HG03175 (cell line): ENCODE measurements around the gene HHAT.

Source experiments
- ATAC-seq: cut with Tn5 transposase; IDR thresholded peaks from one replicate; pipeline ENCODE4 v1.9.1; 2021; ENCODE audit warnings: mild to moderate bottlenecking, moderate library complexity; ENCODE audit not compliant: unreplicated experiment

HHAT gene

DNA sequence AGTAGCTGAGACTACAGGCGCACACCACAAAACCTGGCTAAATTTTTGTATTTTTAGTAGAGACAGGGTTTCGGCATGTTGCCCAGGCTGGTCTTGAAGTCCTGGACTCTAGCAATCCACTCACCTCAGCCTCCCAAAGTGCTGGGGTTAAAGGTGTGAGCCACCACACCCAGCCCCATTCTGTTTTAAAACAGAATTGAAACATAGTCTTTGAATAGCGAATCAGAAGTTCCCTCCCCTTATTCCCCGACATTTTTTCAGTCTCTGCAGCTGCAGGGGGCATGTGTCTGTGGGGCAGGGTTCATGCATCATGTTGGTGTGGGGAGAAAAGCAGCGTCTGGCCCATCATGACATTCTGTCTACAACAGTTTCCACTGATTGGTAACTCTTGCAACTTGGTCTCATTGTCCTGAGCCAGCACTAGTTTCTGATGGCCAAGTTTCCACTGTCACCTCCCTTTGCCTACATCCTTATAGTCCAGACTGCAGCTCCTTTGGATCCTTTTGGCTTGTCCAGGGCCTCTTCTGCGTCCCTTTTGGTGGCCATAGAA, 15.6 kb upstream of the HHAT start:
- ATAC-seq: no peak

DNA sequence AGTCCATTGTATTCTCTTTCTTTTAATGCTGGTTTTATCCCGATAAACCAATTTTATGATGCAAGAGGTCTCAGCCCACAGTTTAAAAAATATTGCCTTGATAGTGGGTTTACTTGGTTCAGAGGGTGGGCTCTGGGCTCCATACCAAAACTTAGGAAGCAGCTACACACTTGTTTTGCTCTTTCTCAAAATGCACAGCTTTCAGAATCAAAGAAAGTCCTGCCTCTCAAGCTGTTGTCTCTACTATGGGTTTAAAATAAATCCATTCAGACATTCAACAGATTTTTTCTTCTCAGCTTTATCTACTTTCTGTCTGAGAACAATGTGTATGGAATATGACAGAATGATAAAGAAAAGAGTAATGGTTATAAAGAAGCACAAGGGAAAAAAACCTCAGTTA, 14.8 kb upstream of the HHAT start:
- ATAC-seq: no peak

DNA sequence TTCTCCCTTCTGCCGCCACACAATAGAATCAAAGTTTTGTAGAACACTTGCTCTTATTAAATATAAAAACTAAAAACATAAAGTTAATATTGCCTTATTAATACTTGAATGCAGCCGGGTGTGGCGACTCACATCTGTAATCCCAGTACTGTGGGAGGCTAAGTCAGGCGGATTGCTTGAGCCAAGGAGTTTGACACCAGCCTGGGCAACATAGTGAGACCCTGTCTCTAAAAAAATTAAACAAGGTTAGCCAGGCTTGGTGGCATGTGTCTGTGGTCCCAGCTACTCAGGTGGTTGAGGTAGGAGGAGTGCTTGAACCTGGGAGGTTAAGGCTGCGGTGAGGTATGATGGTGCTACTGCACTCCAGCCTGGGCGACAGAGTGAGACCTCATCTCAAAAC, 13.2 kb upstream of the HHAT start:
- ATAC-seq: no peak

DNA sequence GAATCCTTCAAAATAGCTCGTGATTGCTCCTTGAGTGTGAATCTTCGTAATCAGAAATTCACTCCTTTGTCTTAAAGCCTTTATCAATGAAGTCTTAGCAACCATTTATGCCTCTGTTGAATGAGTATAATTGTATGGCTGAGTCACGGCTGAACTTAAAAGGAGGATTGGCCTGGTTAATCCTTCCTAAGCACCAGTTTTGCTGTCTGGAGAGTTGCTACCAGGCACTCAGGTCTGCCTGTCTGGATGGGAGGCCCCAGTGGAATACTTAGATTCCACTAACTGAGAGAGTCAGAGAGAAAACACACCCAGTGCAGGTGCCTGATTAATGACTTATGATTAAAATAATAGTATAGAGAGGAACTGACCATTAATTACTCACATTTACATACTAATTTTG, 7.6 kb upstream of the HHAT start:
- ATAC-seq: no peak

DNA sequence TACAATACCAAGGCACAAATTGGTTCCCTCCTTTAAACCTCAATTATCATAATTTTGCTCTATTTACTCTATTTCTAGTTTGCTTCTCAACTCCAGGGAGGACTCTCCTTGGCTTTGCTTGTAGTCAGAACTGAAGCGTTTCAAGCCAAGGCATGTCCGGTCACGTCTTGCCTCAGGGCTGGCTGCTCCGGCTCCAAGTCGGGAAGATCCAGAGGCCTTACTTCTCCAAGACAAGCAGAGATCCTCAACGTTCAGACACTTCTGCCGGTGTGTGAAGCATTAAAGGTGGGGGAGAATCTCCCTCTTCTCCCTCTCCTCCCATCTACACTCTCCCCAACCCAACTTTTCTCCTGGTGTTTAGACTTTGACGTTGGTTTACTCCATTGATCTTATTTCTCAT, 7.2 kb upstream of the HHAT start:
- ATAC-seq: no peak

DNA sequence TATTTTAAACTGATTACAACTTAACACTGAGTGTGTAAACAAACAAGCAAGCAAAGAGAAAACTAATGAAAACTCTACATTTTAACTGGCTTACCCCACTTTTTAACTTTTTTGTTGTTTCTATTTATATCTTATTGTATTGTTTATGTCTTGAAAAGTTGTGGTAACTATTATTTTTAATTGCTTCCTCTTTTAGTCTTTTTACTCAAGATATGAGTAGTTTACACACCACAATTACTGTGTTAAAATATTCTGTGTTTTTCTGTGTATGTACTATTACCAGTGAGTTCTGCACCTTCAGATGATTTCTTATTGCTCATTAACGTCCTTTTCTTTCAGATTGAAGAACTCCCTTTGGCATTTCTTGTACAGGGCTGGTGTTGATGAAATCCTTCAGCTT, 4.7 kb upstream of the HHAT start:
- no peak for ATAC-seq

DNA sequence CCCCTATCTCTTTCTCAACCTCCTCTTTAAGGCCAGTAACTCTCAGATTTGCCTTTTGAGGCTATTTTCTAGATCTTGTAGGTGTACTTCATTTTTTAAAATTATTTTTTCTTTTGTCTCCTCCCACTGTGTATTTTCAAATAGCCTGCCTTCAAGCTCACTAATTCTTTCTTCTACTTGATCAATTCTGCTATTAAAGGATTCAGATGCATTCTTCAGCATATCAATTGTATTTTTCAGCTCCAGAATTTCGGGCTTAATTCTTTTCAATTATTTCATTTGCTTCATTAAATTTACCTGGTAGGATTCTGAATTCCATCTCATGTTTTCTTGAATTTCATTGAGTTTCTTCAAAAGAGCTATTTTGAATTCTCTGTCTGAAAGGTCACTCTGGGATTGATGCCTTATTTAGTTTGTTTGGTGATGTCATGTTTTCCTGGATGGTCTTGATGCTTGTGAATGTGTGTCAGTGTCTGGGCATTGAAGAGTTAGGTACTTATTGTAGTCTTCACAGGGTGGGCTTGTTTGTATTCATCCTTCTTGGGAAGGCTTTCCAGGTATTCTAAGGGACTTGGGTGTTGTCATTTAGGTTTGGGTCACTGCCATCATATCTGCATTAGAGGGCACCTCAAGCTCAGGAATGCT, 3.6 kb upstream of the HHAT start:
- ATAC-seq: no peak

DNA sequence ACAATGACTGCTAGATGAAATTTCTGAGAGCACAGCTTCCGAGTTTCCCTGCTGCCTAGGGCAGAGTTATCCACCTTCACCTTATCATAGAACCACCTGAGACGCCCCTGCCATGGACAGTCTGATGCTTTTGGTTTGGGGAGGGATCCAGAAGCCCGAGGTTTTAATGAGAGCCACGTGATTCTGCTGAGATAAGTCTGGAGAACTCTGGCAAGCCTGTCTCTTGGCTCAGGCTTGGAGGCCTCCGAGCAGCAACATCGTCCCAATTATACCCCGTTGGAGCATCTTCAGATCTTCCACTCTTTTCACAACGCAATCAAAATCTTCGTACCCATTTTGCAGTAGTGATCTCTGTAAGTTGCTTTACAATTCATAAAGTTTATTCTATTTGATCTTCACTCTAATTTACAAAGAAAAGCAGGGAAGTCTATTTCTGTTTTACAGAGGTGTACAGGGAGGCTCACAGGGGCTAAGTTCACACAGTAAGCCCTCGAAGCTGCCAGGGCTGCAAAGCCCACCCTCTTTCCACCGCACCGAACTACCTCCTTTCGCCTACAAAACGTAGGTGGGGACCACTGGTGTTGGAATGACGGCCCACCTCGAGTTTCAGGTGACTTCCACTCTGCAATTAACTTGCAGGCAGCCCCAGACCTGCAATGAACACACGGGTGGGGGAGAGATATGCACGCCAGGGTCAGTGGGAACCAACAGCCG, 513 bp upstream of the HHAT start:
- peak; percentile 0 for ATAC-seq

DNA sequence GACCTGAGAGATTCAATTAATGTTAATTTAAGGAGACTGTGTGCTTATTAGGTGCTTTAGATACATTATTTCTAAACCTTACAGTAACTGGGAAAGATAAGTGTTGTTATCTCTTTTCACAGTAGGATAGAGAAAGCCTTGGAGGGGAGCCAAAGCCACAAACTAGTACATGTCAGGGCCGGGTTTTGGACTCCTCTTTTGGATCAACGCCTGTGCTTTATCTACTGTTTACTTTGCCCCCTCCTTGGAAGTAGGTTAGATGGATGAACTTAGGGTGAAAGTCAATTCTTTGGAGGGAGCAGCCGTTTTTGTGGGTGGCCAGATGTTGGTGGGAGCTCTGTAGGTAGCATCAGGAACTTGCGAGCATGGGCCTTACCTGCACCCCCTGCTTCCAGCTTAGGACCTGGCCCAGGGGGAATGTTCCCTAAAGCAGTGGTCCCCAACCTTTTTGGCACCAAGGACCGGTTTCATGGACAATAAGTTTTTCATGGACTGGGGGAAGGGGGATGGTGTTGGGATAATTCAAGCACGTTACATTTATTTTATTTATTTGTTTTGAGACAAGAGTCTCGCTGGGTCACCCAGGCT, 1.7 kb downstream of the HHAT start:
- ATAC-seq: no peak

DNA sequence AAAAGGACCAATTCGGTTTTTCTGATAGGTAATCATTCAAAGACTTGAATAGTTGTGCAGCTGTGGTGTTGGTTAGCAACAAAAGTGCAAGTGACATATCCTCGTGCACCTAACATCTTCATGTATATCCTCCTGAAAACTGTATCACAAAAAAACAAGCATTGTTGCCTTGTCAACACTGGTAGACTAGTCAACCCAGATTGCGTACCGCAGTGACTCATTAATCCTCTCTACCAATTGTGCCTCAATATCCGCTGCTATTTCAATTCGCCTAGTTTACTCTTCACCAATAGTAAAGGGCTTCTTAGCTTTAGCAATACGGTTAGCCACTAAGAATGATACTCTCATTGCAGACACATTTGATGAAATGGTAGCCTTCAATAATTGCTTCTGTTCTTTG, 3.5 kb downstream of the HHAT start:
- no peak for ATAC-seq

DNA sequence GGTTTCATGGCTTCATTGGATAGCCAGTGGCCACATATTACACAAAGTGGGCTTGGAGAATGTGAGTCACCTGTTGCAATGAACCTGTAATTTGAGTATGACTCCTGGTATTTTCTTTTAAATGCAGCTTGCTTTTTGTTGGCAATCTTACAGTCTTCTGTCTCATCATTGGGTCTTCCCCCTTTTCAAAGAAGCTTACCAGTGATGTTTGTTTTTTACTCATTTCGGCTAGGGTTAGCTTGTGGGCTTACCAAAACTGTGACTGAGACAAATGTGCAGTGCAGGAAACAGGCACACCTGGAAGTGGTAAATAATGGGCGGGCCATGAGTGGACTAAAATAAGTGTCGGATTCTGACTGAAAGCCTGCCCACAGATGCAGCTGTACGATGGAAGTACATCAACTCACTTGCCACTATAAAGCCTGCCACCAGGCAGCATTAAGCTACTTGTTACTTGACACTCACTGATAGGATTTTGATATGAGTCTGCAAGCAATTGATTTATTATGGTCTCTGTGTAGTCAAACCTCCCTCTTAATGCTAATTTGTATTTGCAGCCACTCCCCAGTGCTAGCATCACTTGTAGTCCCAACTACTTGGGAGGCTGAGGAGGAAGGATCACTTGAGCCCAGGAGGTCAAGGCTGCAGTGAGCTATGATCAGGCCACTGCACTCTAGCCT, 4.2 kb downstream of the HHAT start:
- peak; percentile 70 for ATAC-seq

DNA sequence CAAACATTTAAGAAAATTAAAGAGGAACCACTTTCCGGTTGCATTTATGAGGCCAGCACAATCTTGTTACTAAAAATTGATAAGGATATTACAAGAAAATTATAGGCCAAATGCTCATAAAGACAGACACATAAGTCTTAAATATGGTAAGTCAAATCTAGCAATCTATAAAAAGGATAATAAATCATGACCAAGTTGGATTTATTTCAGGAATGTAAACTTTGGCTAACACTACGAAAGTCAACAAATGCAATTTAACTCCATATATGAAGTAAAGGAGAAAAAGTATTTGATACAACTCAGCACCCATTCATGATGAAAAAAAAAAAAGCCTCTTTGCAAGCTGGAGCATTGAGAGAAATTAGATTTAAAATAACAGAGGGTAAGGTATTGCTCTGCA, 6.3 kb downstream of the HHAT start:
- ATAC-seq: no peak

DNA sequence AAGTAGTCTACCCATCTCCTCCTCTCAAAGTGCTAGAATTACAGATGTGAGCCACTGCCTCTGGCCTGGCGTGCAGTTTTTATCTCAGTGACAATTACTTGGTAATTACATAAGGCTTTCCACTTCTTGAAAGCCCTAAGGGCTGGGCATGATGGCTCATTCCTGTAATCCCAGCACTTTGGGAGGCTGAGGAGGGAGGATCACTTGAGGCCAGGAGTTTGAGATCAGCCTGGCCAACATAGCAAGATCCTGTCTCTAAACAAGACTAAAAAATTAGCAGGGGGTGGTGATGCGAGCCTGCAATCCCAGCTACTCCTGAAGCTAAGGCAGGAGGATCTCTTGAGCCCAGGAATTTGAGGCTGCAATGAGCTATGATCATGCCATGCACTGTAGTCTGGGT, 7.7 kb downstream of the HHAT start:
- no peak for ATAC-seq

DNA sequence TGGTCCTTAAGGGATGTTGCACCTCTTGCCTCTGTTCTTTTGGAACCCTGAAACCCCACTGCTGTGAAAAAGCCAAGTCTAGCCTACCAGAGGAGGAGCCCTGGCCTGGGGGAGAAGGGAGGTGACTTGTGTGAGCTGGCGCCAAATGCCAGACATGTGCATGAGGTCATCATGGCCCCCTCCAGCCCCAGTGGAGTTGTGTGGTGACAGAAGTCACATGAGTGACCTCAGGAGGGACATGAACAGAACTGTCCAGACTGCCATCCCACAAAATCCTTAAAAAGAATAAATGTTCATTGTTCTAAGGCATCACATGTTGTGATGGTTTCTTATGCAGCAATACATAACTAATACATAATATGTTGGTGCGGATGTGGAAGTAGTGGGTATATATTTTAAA, 10.8 kb downstream of the HHAT start:
- no peak for ATAC-seq

DNA sequence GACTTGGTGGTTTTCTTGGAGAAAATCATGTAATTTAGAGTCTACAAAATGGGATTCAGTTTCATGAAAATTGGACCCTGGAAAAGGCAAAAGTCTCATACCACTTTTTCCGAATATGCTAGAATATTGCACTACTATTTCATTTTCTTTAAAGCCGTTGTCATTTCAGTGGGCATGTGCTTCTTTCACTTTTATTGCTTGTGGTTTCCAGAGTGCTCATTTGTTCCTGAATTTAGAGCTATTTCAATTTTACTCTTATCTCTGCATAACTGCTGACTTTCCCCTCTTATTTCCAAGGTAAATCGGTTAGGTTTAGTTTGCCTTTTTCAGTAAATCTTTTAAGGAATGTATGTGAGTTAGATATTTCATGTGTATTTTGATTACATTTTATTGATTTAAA, 11.6 kb downstream of the HHAT start:
- no peak for ATAC-seq

DNA sequence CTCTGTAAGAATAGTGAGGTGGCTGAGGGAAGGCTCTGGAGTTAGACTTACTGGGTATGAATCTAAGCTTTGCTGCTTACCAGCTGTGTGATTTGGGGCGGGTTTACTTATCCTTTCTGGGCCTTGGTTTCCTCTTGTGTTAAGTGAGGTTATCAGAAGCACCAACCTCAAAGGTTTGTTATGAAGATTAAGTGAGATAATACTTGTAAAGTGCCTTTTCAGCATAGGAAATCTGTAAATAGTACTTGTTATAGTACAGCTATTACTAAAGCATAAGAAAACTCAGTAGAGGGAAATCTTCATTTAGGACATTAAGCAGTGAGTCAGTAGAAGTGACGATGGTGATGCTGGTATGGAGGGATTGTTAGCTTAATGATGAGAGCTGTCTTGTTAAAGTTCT, 12.1 kb downstream of the HHAT start:
- no peak for ATAC-seq

DNA sequence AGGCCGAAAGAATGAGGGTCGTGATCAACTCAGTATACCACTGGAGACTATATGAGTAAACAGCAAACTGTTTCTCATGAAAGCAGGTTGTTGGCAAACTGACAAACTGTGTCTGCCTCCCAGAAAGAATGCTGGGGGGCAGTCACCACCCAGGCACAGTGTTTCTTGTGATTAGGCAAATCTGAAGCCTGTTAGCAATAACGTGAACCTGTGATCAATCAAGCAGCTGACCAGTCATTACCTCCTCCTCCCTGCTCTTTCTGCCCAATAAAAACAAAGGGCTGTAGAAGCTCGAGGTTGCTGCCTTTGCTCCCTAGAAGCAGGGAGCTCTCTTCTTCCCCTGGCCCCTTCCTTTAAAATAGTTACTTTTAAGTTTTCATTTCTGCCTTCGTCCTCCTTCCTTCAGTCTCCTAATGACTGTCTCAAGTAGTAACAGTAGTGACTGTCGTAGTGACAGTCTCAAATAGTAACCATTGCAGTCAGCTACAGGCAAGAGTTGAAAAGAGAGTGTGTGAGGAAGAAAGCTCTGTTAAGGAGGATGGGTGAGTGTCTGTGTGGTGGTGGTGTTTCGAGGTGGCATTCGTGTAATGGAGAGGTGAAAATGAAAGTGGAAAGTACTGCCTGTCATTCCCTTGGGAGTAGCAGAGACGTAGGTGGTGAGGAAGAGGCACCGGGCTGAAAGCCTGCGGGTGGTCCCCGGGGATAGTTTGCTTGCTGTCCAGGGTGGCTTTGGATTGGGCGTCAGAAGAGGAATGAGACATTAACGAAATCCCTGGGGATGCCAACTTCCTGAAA, 14.5 kb downstream of the HHAT start:
- ATAC-seq: peak; percentile 72

DNA sequence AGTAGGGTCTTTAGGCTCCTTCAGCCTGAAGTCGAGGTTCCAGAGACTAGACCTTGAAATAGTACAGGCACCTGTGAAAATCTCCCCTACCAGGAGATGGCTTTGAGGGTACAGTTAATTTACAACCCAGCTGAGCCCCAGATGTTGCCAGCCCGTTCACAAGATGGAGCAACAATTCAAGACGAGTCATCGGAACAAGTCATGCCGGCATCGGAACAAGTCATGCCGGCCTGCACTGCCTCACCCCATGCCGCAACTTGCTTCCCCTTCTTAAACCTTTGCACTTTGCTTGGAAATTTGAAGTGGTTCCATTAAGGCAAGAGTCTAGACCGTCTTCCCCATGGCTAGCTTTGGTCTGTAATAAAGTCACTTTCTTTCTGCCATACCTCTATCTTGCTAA, 16.0 kb downstream of the HHAT start:
- ATAC-seq: no peak

DNA sequence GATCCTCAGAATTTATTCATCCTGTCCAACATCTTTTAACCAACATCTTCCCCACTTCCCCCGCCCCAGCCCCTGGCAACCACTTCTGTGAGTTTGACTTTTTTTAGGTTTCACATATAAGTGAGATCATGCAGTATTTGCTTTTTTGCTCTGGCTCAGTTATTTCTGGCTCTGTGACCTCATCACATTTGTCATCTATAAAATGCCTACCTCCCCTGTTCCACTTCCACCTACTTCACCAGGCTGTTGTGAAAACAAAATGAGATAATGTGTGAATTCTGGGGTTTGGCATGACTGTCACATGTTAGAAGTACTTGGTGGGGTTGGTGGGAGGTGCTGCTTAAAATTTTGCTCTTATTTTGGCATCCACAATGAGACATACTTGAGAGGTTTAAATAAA, 18.4 kb downstream of the HHAT start:
- ATAC-seq: no peak

DNA sequence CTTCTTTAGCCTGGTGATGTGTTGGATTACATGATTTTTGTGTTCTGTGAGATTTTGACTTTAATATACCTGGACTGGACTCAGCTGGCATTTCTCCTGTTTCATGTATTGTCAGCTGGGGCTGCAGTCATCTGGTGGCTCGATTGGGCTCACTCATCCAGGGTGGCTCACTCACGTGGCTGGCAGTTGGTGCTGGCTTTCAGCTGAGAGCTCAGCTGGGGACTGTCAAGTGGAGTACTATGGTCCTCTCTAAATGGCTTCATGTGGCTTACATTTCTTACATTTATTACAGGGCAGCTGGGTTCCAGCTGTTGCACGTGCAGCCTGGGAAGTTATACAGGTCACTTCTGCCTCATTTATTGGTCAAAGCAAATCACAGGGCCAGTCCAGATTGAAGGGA, 22.8 kb downstream of the HHAT start:
- no peak for ATAC-seq

DNA sequence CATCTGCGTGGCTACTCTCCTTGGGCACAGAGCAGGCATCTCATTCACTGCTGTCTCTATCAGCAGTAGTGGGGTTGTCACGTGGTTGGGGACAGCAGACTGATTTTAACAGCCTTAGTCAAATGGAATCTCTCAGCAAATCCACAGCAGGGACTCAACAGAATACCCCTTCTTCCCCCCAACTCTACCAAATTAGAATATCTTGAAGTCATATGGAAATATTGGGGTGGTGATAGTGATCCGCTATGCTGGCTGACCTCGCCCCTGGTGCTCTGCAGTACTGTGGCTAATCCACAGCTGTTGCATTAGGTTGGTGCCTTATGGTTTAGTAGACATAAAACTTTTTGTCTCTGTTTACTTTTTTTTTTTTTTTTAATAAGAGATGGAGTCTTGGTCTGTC, 23.9 kb downstream of the HHAT start:
- no peak for ATAC-seq
